Measurements from ENCODE around the gene APOD.

Gene APOD

DNA sequence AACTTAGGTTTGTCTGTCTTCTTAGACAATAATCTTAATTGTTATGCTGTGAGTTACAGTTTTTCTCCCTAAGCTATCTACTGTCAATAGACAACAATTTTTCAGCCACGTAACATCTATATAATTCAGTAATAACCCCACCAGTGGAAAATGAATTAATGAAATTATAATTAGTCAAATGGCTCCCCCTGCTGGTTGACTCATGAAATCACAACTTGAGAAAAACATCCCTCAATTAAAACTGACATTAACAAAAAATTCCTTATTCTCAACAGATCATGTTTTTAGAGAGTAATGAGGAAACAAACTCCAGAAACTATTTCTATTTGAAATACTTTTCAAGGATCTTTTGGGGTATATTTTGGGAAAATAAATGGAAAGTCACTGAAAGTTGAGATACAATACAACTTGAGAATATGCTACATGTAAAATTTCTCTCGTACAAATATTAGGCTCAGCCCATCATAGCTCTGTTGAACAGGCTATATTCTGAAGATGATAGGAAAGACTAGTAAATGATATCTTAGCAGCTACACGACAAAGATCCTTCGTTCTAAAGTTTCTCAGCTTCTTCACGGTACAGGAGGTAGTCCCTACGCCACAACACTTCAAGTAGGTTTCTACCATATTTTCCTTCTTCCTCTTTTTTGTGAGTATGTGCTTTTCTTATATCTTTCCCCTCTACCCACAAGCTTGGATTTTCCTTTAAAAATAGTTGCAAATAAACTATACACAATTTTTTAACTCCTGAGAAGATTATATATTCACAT, 61.3 kb downstream of the APOD start:
- H3K27me3 Mint-ChIP-seq (ENCODE audit: low read depth) = no peaks in the 10 kb centered on the region
- no peaks in the 10 kb centered on the region for H3K9me3 Mint-ChIP-seq
- no peak overlapping the region for H3K4me3 Mint-ChIP-seq
- TF ChIP-seq, protein P1, sequence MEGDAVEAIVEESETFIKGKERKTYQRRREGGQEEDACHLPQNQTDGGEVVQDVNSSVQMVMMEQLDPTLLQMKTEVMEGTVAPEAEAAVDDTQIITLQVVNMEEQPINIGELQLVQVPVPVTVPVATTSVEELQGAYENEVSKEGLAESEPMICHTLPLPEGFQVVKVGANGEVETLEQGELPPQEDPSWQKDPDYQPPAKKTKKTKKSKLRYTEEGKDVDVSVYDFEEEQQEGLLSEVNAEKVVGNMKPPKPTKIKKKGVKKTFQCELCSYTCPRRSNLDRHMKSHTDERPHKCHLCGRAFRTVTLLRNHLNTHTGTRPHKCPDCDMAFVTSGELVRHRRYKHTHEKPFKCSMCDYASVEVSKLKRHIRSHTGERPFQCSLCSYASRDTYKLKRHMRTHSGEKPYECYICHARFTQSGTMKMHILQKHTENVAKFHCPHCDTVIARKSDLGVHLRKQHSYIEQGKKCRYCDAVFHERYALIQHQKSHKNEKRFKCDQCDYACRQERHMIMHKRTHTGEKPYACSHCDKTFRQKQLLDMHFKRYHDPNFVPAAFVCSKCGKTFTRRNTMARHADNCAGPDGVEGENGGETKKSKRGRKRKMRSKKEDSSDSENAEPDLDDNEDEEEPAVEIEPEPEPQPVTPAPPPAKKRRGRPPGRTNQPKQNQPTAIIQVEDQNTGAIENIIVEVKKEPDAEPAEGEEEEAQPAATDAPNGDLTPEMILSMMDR (IDR thresholded peaks at IDR 0.05; ENCODE audit: unreplicated experiment in 3 of 3) = peak; percentile 69 to 87 (median 72)
- no peak overlapping the region for H3K27ac Mint-ChIP-seq
- H3K36me3 Mint-ChIP-seq (ENCODE audit: low read depth) = peaks cover 31% of the 10 kb centered on the region
- no peaks in the 10 kb centered on the region for H3K4me1 Mint-ChIP-seq
